GM21381 (cell line): ENCODE data around the gene PLPP1.
A peak's percentile ranks its signal among the peaks of the same experiment; 100 is the strongest.
"Not testable (repeated sequence)": the region's sequence is repeated elsewhere in the genome, so short reads cannot be mapped to it uniquely, and the experiment has no call there.

Experiments
- ATAC-seq: cut with Tn5 transposase; IDR thresholded peaks from one replicate; pipeline ENCODE4 v1.9.1; 2021; ENCODE audit warnings: mild to moderate bottlenecking, moderate library complexity; ENCODE audit not compliant: unreplicated experiment

PLPP1 gene

GRCh38 chr5:55547781-55548180 lies 13.0 kb upstream of the PLPP1 start:
- no peak for ATAC-seq

- no peak for ATAC-seq
These were observed 12.2 kb upstream of the PLPP1 start for GRCh38 chr5:55546947-55547346.

GRCh38 chr5:55544341-55544740 lies 9.6 kb upstream of the PLPP1 start:
- no peak for ATAC-seq

GRCh38 chr5:55541056-55541635 lies 6.4 kb upstream of the PLPP1 start:
- ATAC-seq = no peak

GRCh38 chr5:55540525-55540924 lies 5.8 kb upstream of the PLPP1 start:
- ATAC-seq = no peak

- no peak for ATAC-seq
These were observed 5.3 kb upstream of the PLPP1 start for GRCh38 chr5:55540024-55540423.

GRCh38 chr5:55538661-55539060 lies 3.9 kb upstream of the PLPP1 start:
- no peak for ATAC-seq

GRCh38 chr5:55537315-55537714 lies 2.6 kb upstream of the PLPP1 start:
- ATAC-seq = not testable (repeated sequence)

GRCh38 chr5:55535199-55535905 lies 588 bp upstream of the PLPP1 start:
- ATAC-seq = peak; percentile 5

GRCh38 chr5:55533521-55534435 lies 986 bp downstream of the PLPP1 start:
- ATAC-seq = peak; percentile 28

GRCh38 chr5:55530669-55531068 lies 4.1 kb downstream of the PLPP1 start:
- ATAC-seq = no peak

- no peak for ATAC-seq
These were observed 9.9 kb downstream of the PLPP1 start for GRCh38 chr5:55524816-55525215.

- ATAC-seq = no peak
These were observed 11.5 kb downstream of the PLPP1 start for GRCh38 chr5:55523293-55523692.

- no peak for ATAC-seq
These were observed 12.9 kb downstream of the PLPP1 start for GRCh38 chr5:55521881-55522280.

GRCh38 chr5:55520117-55520839 lies 14.5 kb downstream of the PLPP1 start:
- no peak for ATAC-seq

- ATAC-seq = no peak
These were observed 15.9 kb downstream of the PLPP1 start for GRCh38 chr5:55518831-55519390.

GRCh38 chr5:55517804-55518203 lies 17.0 kb downstream of the PLPP1 start:
- no peak for ATAC-seq

- ATAC-seq = no peak
These were observed 23.8 kb downstream of the PLPP1 start for GRCh38 chr5:55511010-55511409.

- ATAC-seq = no peak
These were observed 24.3 kb downstream of the PLPP1 start for GRCh38 chr5:55510523-55510880.

GRCh38 chr5:55509796-55510522 lies 24.8 kb downstream of the PLPP1 start:
- ATAC-seq = no peak
